Neural crest cell (in vitro differentiated cells): Measurements from ENCODE around the gene CLK4. TPM values are rescaled to one million over a fixed set of nuclear protein-coding genes. Genes with fewer than 3 reads are reported as not detected.

Experiments used
- DNase-seq: peaks from one replicate; pipeline ENCODE4 v3.0.0; 2021; ENCODE audit warnings: low read depth, mixed read lengths, low spot score
- H3K27ac Mint-ChIP-seq: one replicate; pipeline ENCODE4 v1.8.0; 2021; ENCODE audit warnings: mild to moderate bottlenecking, mixed read lengths; ENCODE audit not compliant: unreplicated experiment
- H3K27me3 Mint-ChIP-seq: 2 replicates; pipeline ENCODE4 v1.8.0; 2021; ENCODE audit warnings: low read depth, mild to moderate bottlenecking, mixed read lengths
- H3K36me3 Mint-ChIP-seq: 2 replicates; pipeline ENCODE4 v1.8.0; 2021; ENCODE audit warnings: low read depth, mild to moderate bottlenecking, mixed read lengths
- H3K4me1 Mint-ChIP-seq: 2 replicates; pipeline ENCODE4 v1.8.0; 2021; ENCODE audit warnings: mixed read lengths
- H3K4me3 Mint-ChIP-seq: one replicate; pipeline ENCODE4 v1.8.0; 2021; ENCODE audit warnings: mild to moderate bottlenecking, mixed read lengths
- H3K9me3 Mint-ChIP-seq: 2 replicates; pipeline ENCODE4 v1.8.0; 2021; ENCODE audit warnings: mixed read lengths
- CTCF ChIP-seq: fragments of 200-600 bp; sonication (generic); conservative IDR thresholded peaks from 2 replicates; pipeline ENCODE4 v1.5.0; 2021; ENCODE audit warnings: antibody characterized with exemption, mild to moderate bottlenecking
- total RNA-seq: library from RNA; stranded (reverse); gene quantifications from 2 replicates; pipeline ENCODE4 v1.2.1, GENCODE V29; 2021

CLK4 gene
- total RNA-seq, 1 donor from 2014 or later = 25.1 TPM

- DNase-seq = no peak
- no peak overlapping the region for H3K4me3 Mint-ChIP-seq
- no peak overlapping the region for H3K27ac Mint-ChIP-seq
- no peaks in the 10 kb centered on the region for H3K9me3 Mint-ChIP-seq
- peaks cover 11% of the 10 kb centered on the region for H3K4me1 Mint-ChIP-seq
- no peak for TF ChIP-seq CTCF
- H3K27me3 Mint-ChIP-seq = peaks cover 2% of the 10 kb centered on the region
- no peaks in the 10 kb centered on the region for H3K36me3 Mint-ChIP-seq
These were observed 44.8 kb upstream of the CLK4 start for GRCh38 chr5:178671602-178672144.

DNA sequence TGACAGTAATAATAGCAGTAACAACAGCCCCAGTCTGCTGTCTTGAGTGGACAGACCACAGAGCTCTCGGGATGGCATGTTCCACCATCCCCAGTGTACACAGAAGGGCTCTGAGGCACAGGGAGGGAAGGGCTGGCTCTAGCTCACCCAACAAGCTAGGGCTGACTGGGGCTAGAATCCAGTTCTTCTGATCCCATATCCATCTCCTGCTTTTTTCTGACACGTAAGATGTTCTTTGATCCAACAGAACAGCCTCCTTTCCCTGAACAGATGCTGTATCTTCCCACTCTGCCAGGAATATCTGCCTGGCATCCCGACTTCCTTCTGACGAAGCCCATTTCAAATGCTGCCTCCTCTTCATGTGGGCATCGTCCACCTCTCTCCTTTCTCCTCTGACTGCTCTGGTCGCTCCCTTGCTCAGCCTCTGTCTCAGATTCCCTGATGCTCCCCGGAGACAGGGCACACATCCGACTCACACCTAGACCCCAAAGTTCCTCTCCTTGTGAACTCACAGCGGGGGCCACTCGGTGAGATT lies 43.6 kb upstream of the CLK4 start:
- Mint-ChIP-seq H3K4me1 (peaks cover 11% of the 10 kb centered on the region), H3K4me3 (no peak overlapping the region), H3K9me3 (no peaks in the 10 kb centered on the region), H3K36me3 (no peaks in the 10 kb centered on the region), H3K27me3 (peaks cover 2% of the 10 kb centered on the region), H3K27ac (no peak overlapping the region)
- no peak for DNase-seq
- TF ChIP-seq CTCF = no peak

DNA sequence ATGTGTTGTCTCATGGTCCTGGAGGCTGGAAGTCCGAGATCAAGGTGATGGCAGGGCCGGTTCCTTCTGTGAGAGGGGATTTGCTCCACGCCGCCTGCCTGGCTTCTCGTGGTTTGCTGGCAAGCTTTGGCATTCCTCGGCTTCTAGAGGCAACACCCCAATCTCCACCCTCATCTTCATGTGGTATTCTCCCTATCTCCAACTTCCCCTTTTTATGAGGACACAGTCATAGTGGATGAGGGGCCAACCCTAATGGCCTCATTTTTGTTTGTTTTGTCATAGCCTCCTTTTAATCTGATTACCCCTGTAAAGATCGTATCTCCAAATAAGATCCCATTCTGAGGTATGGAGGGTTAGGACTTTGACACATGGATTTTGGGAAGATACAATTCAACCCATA lies 41.7 kb upstream of the CLK4 start:
- H3K4me1 Mint-ChIP-seq = peaks cover 11% of the 10 kb centered on the region
- no peak for TF ChIP-seq CTCF
- H3K9me3 Mint-ChIP-seq = peaks cover 3% of the 10 kb centered on the region
- DNase-seq = no peak
- no peak overlapping the region for H3K27ac Mint-ChIP-seq
- H3K27me3 Mint-ChIP-seq = peaks cover 2% of the 10 kb centered on the region
- H3K36me3 Mint-ChIP-seq = no peaks in the 10 kb centered on the region
- H3K4me3 Mint-ChIP-seq = no peak overlapping the region

DNA sequence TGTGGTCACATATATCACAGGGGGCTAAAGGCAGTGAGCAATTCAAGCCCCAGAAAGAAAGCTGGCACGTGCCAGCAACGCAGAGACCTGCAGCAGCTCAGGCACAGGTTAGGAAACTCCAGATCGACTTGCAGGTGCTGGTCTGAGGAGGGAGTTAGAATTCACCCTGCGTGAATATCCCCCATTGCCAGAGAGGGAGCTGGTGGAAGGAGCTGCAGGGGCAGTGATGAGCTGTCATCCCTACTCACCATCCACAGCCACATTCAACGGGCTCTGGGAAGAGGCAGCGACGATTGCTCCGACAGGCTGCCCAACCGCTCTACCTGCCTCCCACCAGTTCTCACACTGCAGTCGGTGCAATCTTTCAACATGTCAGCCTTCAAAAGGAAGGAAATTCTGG lies 40.8 kb upstream of the CLK4 start:
- Mint-ChIP-seq H3K36me3 (no peaks in the 10 kb centered on the region), H3K27me3 (peaks cover 2% of the 10 kb centered on the region), H3K4me3 (no peak overlapping the region), H3K4me1 (peaks cover 11% of the 10 kb centered on the region), H3K27ac (no peak overlapping the region), H3K9me3 (peaks cover 3% of the 10 kb centered on the region)
- no peak for TF ChIP-seq CTCF
- no peak for DNase-seq

- peaks cover 2% of the 10 kb centered on the region for H3K27me3 Mint-ChIP-seq
- peaks cover 11% of the 10 kb centered on the region for H3K4me1 Mint-ChIP-seq
- TF ChIP-seq CTCF = no peak
- H3K9me3 Mint-ChIP-seq = peaks cover 3% of the 10 kb centered on the region
- DNase-seq = no peak
- H3K36me3 Mint-ChIP-seq = no peaks in the 10 kb centered on the region
- no peak overlapping the region for H3K27ac Mint-ChIP-seq
- no peak overlapping the region for H3K4me3 Mint-ChIP-seq
These were observed 40.3 kb upstream of the CLK4 start for GRCh38 chr5:178667101-178667500.
